K562 (cell line): ENCODE results near the gene OR52A5. TPM values are rescaled to one million over a fixed set of nuclear protein-coding genes. Genes with fewer than 3 reads are reported as not detected.

ENCODE experiments used
- CBFA2T3 ChIP-seq: fragments of 450-650 bp; IDR thresholded peaks from 2 replicates; pipeline ENCODE4 v1.6.1; 2017
- CEBPG ChIP-seq, 3 experiments: fragments of 200-800 bp in 1 of 3; sonication (Bioruptor generic) in 1 of 3; sonication (generic) in 1 of 3; formaldehyde crosslinking in 1 of 3; IDR thresholded peaks in 2 of 3; conservative IDR thresholded peaks in 1 of 3; 2 replicates each; pipeline versions ENCODE4 v1.6.1 to v1.8.0; 2016 to 2022; ENCODE audit warnings: missing compliant biosample characterization in 2 of 3, missing genetic modification characterization in 2 of 3, mild to moderate bottlenecking in 1 of 3, missing genetic modification reagents in 1 of 3
- CHD4 ChIP-seq: fragments of 200-600 bp; sonication (generic); IDR thresholded peaks from 3 replicates; pipeline ENCODE4 v1.6.1; 2012; ENCODE audit warnings: low read depth, mild to moderate bottlenecking, mixed read lengths, low read length, inconsistent platforms; ENCODE audit not compliant: insufficient read depth, insufficient replicate concordance, poor library complexity, severe bottlenecking
- DDX20 ChIP-seq: fragments of 450-650 bp; IDR thresholded peaks from 2 replicates; pipeline ENCODE4 v1.6.1; 2016; ENCODE audit warnings: missing genetic modification characterization, low read depth, mild to moderate bottlenecking, missing compliant biosample characterization, moderate library complexity
- GTF2B ChIP-seq: IDR thresholded peaks from 2 replicates; pipeline ENCODE4 v1.6.1; 2011; ENCODE audit not compliant: insufficient read length; ENCODE audit errors: extremely low read depth
- HMG20A ChIP-seq: fragments of 450-650 bp; formaldehyde crosslinking; conservative IDR thresholded peaks from 2 replicates; pipeline ENCODE4 v1.4.0; 2020; ENCODE audit warnings: mild to moderate bottlenecking, mixed read lengths
- MAX ChIP-seq: sonication (generic); formaldehyde crosslinking; IDR thresholded peaks from 2 replicates; pipeline ENCODE4 v1.9.0; 2022; ENCODE audit warnings: mild to moderate bottlenecking, missing genetic modification reagents
- NRF1 ChIP-seq, 2 experiments: fragments of 450-650 bp; IDR thresholded peaks in 1 of 2; conservative IDR thresholded peaks in 1 of 2; 2 replicates each; pipeline ENCODE4 v1.6.1; 2014; ENCODE audit warnings: mild to moderate bottlenecking in 2 of 2
- POLR3A ChIP-seq: IDR thresholded peaks from 2 replicates; pipeline ENCODE4 v1.6.1; 2011; ENCODE audit warnings: borderline replicate concordance, mild to moderate bottlenecking, moderate library complexity; ENCODE audit not compliant: insufficient read length, insufficient read depth; ENCODE audit errors: extremely low read depth
- PTTG1 ChIP-seq: fragments of 450-650 bp; IDR thresholded peaks from 2 replicates; pipeline ENCODE4 v1.6.1; 2016; ENCODE audit warnings: low read depth, mild to moderate bottlenecking, missing genetic modification characterization, missing compliant biosample characterization
- SMAD4 ChIP-seq: fragments of 250-450 bp; sonication (Bioruptor Pico); conservative IDR thresholded peaks from 2 replicates; pipeline ENCODE4 v1.8.0; 2021; ENCODE audit warnings: inconsistent platforms, mild to moderate bottlenecking, moderate library complexity
- SOX6 ChIP-seq: fragments of 450-650 bp; IDR thresholded peaks from 2 replicates; pipeline ENCODE4 v1.6.1; 2014; ENCODE audit warnings: mild to moderate bottlenecking
- TAF9B ChIP-seq: fragments of 450-650 bp; IDR thresholded peaks from 2 replicates; pipeline ENCODE4 v1.6.1; 2018; ENCODE audit warnings: mild to moderate bottlenecking; ENCODE audit not compliant: partially characterized antibody
- ZBTB8A ChIP-seq: fragments of 450-650 bp; IDR thresholded peaks from 2 replicates; pipeline ENCODE4 v1.6.1; 2018; ENCODE audit warnings: mild to moderate bottlenecking, moderate library complexity; ENCODE audit not compliant: partially characterized antibody
- ZNF324 ChIP-seq: fragments of 250-450 bp; sonication (Bioruptor Pico); IDR thresholded peaks from 2 replicates; pipeline ENCODE4 v1.4.0; 2020; ENCODE audit warnings: mild to moderate bottlenecking
- ZNF644 ChIP-seq: fragments of 200-800 bp; sonication (Bioruptor generic); IDR thresholded peaks from 2 replicates; pipeline ENCODE4 v1.6.1; 2016; ENCODE audit warnings: low read depth, missing genetic modification characterization, missing compliant biosample characterization
- polyA plus RNA-seq, 8 experiments: library from polyadenylated mRNA; depleted of rRNA in 4 of 8; stranded (reverse) in 5 of 8; unstranded in 3 of 8; fragments of >200 nt; fragmentation: Nextera tagmentation in 2 of 8; fragmentation: Illumina TruSeq in 1 of 8; extraction: Ambion mirVana in 2 of 8; extraction: Trizol in 1 of 8; gene quantifications; 2 replicates each; pipeline versions ENCODE4 v1.2.1 to v1.2.3, GENCODE V29; 2011 to 2014; ENCODE audit warnings: inconsistent platforms in 1 of 8, missing spikeins in 1 of 8
- total RNA-seq, 7 experiments: library from RNA; depleted of rRNA in 6 of 7; stranded (reverse); fragments of >200 nt in 6 of 7; fragmentation: Illumina TruSeq in 2 of 7; extraction: Trizol in 2 of 7; gene quantifications; 2 replicates each; pipeline versions ENCODE4 v1.2.1 to v1.2.3, GENCODE V29; 2011 to 2021; ENCODE audit warnings: low replicate concordance in 1 of 7
- TF ChIP-seq, protein P1 (sequence below): fragments of 250-450 bp; sonication (Bioruptor Pico); IDR thresholded peaks from 2 replicates; pipeline ENCODE4 v1.4.0; 2020; ENCODE audit warnings: mild to moderate bottlenecking, moderate library complexity
- TF ChIP-seq, protein P2 (sequence below): sonication (generic); formaldehyde crosslinking; IDR thresholded peaks from 2 replicates; pipeline ENCODE4 v1.8.0; 2022; ENCODE audit warnings: mild to moderate bottlenecking, missing genetic modification reagents, borderline replicate concordance
- TF ChIP-seq, protein P3 (sequence below), 3 experiments: fragments of 200-800 bp in 1 of 3; fragments of 250-450 bp in 1 of 3; fragments of 450-650 bp in 1 of 3; sonication (Bioruptor Pico) in 1 of 3; sonication (Bioruptor generic) in 1 of 3; formaldehyde crosslinking in 1 of 3; IDR thresholded peaks; 2 replicates each; pipeline versions ENCODE4 v1.6.1 to v1.8.0; 2016 to 2022; ENCODE audit warnings: mild to moderate bottlenecking in 2 of 3, missing genetic modification characterization in 2 of 3, missing compliant biosample characterization in 1 of 3, moderate library complexity in 1 of 3

Gene OR52A5
- total and polyA plus RNA-seq, 9 of the 15 experiments (the other 6 are each of a cell fraction or from before 2014, with no cell fraction given), result 0.04 to 1.1 (median 0.94) TPM; not detected in 6

DNA sequence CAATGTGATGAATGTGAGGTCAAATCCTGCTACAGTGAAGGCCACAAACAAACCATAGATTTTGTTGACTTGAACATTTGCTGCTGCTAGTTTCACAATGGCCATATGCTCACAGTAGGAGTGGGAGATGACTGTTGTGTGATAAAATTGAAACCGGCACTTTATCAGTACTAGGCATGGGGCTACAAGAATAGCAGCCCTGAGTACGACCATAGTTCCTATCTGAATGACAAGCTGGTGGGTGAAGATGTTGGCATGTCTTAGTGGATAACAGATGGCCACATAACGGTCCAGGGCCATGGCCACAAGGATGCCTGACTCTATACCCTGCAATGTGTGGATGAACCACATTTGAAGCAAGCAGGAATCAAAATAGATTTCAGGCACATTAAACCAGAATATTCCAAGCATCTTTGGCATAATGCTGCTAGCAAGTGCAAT is 13.6 kb upstream of the OR52A5 start (continued):
- no peak for TF ChIP-seq POLR3A
- TF ChIP-seq HMG20A (CRISPR knock-in tag), result no peak
- TF ChIP-seq TAF9B, result no peak
- TF ChIP-seq CEBPG (CRISPR knock-in tag; IDR thresholded peaks at IDR 0.05), result no peak
- no peak for TF ChIP-seq CEBPG (tag; conservative IDR thresholded peaks at IDR 0.05 in 1 of 2, IDR thresholded peaks at IDR 0.05 in 1 of 2)
- TF ChIP-seq PTTG1 (tag), result no peak
- no peak for TF ChIP-seq NRF1 (conservative IDR thresholded peaks at IDR 0.05 in 1 of 2, IDR thresholded peaks at IDR 0.05 in 1 of 2)
- peak; percentile 99 for TF ChIP-seq CBFA2T3
- TF ChIP-seq SOX6, result peak; percentile 96
- TF ChIP-seq, protein P1, sequence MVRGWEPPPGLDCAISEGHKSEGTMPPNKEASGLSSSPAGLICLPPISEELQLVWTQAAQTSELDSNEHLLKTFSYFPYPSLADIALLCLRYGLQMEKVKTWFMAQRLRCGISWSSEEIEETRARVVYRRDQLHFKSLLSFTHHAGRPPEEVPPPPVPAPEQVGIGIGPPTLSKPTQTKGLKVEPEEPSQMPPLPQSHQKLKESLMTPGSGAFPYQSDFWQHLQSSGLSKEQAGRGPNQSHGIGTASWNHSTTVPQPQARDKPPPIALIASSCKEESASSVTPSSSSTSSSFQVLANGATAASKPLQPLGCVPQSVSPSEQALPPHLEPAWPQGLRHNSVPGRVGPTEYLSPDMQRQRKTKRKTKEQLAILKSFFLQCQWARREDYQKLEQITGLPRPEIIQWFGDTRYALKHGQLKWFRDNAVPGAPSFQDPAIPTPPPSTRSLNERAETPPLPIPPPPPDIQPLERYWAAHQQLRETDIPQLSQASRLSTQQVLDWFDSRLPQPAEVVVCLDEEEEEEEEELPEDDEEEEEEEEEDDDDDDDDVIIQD (CRISPR knock-in tag), result no peak
- TF ChIP-seq CHD4, result no peak
- TF ChIP-seq DDX20, result no peak
- TF ChIP-seq SMAD4 (CRISPR knock-in tag), result peak; percentile 82
- TF ChIP-seq ZBTB8A, result no peak
- TF ChIP-seq ZNF324 (CRISPR knock-in tag), result no peak
- TF ChIP-seq ZNF644 (tag), result 0 out of 2 replicates have a peak, but pooled peaks have one; percentile 89
- TF ChIP-seq, protein P2, sequence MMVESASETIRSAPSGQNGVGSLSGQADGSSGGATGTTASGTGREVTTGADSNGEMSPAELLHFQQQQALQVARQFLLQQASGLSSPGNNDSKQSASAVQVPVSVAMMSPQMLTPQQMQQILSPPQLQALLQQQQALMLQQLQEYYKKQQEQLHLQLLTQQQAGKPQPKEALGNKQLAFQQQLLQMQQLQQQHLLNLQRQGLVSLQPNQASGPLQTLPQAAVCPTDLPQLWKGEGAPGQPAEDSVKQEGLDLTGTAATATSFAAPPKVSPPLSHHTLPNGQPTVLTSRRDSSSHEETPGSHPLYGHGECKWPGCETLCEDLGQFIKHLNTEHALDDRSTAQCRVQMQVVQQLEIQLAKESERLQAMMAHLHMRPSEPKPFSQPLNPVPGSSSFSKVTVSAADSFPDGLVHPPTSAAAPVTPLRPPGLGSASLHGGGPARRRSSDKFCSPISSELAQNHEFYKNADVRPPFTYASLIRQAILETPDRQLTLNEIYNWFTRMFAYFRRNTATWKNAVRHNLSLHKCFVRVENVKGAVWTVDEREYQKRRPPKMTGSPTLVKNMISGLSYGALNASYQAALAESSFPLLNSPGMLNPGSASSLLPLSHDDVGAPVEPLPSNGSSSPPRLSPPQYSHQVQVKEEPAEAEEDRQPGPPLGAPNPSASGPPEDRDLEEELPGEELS (CRISPR knock-in tag), result no peak
- TF ChIP-seq, protein P3, sequence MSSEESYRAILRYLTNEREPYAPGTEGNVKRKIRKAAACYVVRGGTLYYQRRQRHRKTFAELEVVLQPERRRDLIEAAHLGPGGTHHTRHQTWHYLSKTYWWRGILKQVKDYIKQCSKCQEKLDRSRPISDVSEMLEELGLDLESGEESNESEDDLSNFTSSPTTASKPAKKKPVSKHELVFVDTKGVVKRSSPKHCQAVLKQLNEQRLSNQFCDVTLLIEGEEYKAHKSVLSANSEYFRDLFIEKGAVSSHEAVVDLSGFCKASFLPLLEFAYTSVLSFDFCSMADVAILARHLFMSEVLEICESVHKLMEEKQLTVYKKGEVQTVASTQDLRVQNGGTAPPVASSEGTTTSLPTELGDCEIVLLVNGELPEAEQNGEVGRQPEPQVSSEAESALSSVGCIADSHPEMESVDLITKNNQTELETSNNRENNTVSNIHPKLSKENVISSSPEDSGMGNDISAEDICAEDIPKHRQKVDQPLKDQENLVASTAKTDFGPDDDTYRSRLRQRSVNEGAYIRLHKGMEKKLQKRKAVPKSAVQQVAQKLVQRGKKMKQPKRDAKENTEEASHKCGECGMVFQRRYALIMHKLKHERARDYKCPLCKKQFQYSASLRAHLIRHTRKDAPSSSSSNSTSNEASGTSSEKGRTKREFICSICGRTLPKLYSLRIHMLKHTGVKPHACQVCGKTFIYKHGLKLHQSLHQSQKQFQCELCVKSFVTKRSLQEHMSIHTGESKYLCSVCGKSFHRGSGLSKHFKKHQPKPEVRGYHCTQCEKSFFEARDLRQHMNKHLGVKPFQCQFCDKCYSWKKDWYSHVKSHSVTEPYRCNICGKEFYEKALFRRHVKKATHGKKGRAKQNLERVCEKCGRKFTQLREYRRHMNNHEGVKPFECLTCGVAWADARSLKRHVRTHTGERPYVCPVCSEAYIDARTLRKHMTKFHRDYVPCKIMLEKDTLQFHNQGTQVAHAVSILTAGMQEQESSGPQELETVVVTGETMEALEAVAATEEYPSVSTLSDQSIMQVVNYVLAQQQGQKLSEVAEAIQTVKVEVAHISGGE (CRISPR knock-in tag; IDR thresholded peaks at IDR 0.05), result peak in 1 of 3 experiments; percentile 78; a peak in 2 of 6 replicates
- TF ChIP-seq MAX (CRISPR knock-in tag), result no peak
- no peak for TF ChIP-seq GTF2B
